Activated CD8-positive, alpha-beta T cell treated with anti-CD3 and anti-CD28 coated beads for 36 hours (primary cell): ENCODE measurements around the gene CCDC71. TPM values are rescaled to one million over a fixed set of nuclear protein-coding genes. Genes with fewer than 3 reads are reported as not detected.

Experiments
- ATAC-seq: fragments of 200-7000 bp; cut with Tn5 transposase; one replicate; pipeline ENCODE4 v1.10.0; 2021; ENCODE audit warnings: mild to moderate bottlenecking, moderate library complexity
- CTCF ChIA-PET: fragments of 350-600 bp; sonication (Branson Sonifier 250); formaldehyde crosslinking; loops from one replicate; lab custom pipeline; 2021; ENCODE audit warnings: antibody characterized with exemption; lab: Charles Lee
- POLR2A ChIA-PET: fragments of 350-600 bp; sonication (Branson Sonifier 250); formaldehyde crosslinking; loops from one replicate; lab custom pipeline; 2021; ENCODE audit warnings: antibody characterized with exemption; lab: Charles Lee
- DNase-seq: peaks from one replicate; pipeline ENCODE4 v3.0.0-alpha.2; 2020
- H3K27ac Mint-ChIP-seq: one replicate; pipeline ENCODE4 v1.8.0; 2021; ENCODE audit warnings: mild to moderate bottlenecking, mixed read lengths
- H3K27me3 Mint-ChIP-seq: one replicate; pipeline ENCODE4 v1.8.0; 2021; ENCODE audit warnings: mixed read lengths
- H3K36me3 Mint-ChIP-seq: one replicate; pipeline ENCODE4 v1.8.0; 2021; ENCODE audit warnings: low read depth, mixed read lengths
- H3K4me1 Mint-ChIP-seq: one replicate; pipeline ENCODE4 v1.8.0; 2021; ENCODE audit warnings: low read depth, mixed read lengths
- H3K4me3 Mint-ChIP-seq: one replicate; pipeline ENCODE4 v1.8.0; 2021; ENCODE audit warnings: mild to moderate bottlenecking, moderate library complexity, mixed read lengths
- H3K9me3 Mint-ChIP-seq: one replicate; pipeline ENCODE4 v1.8.0; 2021; ENCODE audit warnings: mixed read lengths
- intact Hi-C: fragments of 100-400 bp; cut with micrococcal nuclease; formaldehyde crosslinking; loops from one replicate; pipeline ENCODE4 v1.10.0; 2022
- total RNA-seq, 2 experiments: library from RNA; stranded (reverse); gene quantifications; one replicate each; pipeline ENCODE4 v1.2.3, GENCODE V29; 2021
- TF ChIP-seq, protein P1 (sequence below): fragments of 200-600 bp; IDR thresholded peaks from one replicate; pipeline ENCODE4 v1.8.0; 2022; ENCODE audit warnings: antibody characterized with exemption, mild to moderate bottlenecking

Gene CCDC71
- total RNA-seq, 2 experiments from 2014 or later: 18.1 to 18.7 TPM

DNA sequence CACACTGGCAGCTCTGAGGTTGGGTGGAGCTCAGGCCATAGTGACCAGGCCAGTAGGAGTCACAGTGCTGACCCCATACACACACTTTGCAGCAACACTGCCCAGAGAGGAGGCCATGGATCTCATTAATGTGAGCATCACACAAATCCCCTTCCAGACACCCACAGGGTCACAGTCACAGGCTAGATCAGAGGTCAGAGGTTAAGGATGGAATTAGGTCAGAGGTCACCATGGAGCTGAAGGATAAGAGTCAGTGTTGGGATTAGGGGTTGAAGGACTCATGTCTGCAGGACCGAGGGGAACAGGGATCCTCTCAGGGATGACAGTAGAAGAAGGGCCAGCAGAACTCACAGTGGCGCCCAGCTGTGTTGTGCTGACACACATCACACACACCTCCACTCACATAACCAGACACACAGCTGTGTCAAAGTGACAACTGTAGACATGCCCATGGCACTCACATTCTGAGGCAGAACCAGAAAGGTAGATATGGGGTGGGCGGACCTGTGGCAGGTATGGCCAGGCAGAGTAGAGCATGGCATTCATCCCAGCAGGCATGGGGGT is 12.7 kb downstream of the CCDC71 start:
- no peak for DNase-seq
- TF ChIP-seq, protein P1, sequence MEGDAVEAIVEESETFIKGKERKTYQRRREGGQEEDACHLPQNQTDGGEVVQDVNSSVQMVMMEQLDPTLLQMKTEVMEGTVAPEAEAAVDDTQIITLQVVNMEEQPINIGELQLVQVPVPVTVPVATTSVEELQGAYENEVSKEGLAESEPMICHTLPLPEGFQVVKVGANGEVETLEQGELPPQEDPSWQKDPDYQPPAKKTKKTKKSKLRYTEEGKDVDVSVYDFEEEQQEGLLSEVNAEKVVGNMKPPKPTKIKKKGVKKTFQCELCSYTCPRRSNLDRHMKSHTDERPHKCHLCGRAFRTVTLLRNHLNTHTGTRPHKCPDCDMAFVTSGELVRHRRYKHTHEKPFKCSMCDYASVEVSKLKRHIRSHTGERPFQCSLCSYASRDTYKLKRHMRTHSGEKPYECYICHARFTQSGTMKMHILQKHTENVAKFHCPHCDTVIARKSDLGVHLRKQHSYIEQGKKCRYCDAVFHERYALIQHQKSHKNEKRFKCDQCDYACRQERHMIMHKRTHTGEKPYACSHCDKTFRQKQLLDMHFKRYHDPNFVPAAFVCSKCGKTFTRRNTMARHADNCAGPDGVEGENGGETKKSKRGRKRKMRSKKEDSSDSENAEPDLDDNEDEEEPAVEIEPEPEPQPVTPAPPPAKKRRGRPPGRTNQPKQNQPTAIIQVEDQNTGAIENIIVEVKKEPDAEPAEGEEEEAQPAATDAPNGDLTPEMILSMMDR: no peak
- H3K27me3 Mint-ChIP-seq: no peaks in the 10 kb centered on the region
- ChIA-PET CTCF (interaction anchor here (1.4 kb wide), 1 partner anchor 165 kb away, joined by 5 read pairs; no protein-coding TSS in a partner anchor), POLR2A (interaction anchor here (1.0 kb wide), 1 partner anchor 125 kb away, joined by 3 read pairs; no protein-coding TSS in a partner anchor)
- ATAC-seq: no peak
- no peak overlapping the region for H3K27ac Mint-ChIP-seq
- H3K36me3 Mint-ChIP-seq: no peaks in the 10 kb centered on the region
- H3K9me3 Mint-ChIP-seq: no peaks in the 10 kb centered on the region
- intact Hi-C loops: no loop called here
- H3K4me3 Mint-ChIP-seq: no peak overlapping the region
- no peaks in the 10 kb centered on the region for H3K4me1 Mint-ChIP-seq

DNA sequence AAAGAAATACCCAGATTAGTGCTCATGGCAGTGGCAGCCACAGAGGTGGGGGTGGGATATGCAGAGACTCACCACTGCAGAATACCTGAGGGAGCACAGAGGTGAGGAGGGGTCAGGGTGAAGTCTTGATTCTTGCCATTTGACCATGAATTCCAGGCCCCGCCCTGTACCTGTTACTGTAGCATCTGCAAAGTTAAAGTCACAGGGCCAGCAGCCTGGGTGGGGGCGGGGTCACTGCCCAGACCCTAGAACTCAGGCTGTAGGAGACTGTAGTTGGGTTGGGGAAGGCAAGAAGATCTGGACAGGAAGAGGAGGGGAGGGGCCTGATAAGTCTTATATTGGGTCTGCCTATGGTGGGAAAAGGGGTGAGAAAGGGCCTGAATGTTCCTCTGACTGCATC is 14.5 kb downstream of the CCDC71 start:
- no peak overlapping the region for H3K4me3 Mint-ChIP-seq
- ChIA-PET POLR2A (no interaction called here), CTCF (no interaction called here)
- intact Hi-C loops: no loop called here
- H3K27ac Mint-ChIP-seq: no peak overlapping the region
- DNase-seq (no peak), ATAC-seq (no peak)
- H3K36me3 Mint-ChIP-seq: no peaks in the 10 kb centered on the region
- no peaks in the 10 kb centered on the region for H3K27me3 Mint-ChIP-seq
- H3K9me3 Mint-ChIP-seq: no peaks in the 10 kb centered on the region
- H3K4me1 Mint-ChIP-seq: no peaks in the 10 kb centered on the region
- TF ChIP-seq, protein P1: no peak

DNA sequence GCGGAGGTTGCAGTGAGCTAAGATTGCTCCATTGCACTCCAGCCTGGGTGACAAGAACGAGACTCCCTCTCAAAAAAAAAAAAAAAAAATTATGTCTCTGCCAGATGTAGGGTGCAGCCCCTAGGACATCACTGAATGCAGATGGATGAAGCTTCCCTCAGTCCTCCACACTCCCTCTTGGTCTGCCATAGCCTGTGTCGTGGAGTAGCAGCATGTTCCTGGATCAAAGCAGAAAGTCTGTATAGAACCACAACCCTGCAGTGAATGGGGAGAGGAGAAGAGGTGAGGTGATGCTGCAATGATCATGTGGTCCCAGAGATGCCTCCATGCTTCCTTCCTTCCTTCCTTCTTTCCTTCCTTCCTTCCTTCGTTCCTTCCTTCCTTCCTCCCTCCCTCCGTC is 18.0 kb downstream of the CCDC71 start:
- TF ChIP-seq, protein P1: no peak
- POLR2A ChIA-PET: interaction anchor here (0.7 kb wide), 1 partner anchor 118 kb away, joined by 3 read pairs; no protein-coding TSS in a partner anchor
- H3K4me3 Mint-ChIP-seq: no peak overlapping the region
- ATAC-seq: no peak
- DNase-seq: no peak
- no peaks in the 10 kb centered on the region for H3K36me3 Mint-ChIP-seq
- CTCF ChIA-PET: no interaction called here
- H3K27me3 Mint-ChIP-seq: no peaks in the 10 kb centered on the region
- no peaks in the 10 kb centered on the region for H3K9me3 Mint-ChIP-seq
- H3K27ac Mint-ChIP-seq: no peak overlapping the region
- intact Hi-C loops: no loop called here
- H3K4me1 Mint-ChIP-seq: no peaks in the 10 kb centered on the region

- DNase-seq: no peak
- no peak overlapping the region for H3K4me3 Mint-ChIP-seq
- POLR2A ChIA-PET: no interaction called here
- H3K36me3 Mint-ChIP-seq: no peaks in the 10 kb centered on the region
- H3K27me3 Mint-ChIP-seq: peaks cover 3% of the 10 kb centered on the region
- CTCF ChIA-PET: no interaction called here
- ATAC-seq: no peak
- intact Hi-C loops: no loop called here
- H3K27ac Mint-ChIP-seq: no peak overlapping the region
- H3K9me3 Mint-ChIP-seq: peaks cover 2% of the 10 kb centered on the region
- TF ChIP-seq, protein P1: no peak
- no peaks in the 10 kb centered on the region for H3K4me1 Mint-ChIP-seq
Observed at GRCh38 chr3:49140080-49140479, 26.1 kb downstream of the CCDC71 start.

DNA sequence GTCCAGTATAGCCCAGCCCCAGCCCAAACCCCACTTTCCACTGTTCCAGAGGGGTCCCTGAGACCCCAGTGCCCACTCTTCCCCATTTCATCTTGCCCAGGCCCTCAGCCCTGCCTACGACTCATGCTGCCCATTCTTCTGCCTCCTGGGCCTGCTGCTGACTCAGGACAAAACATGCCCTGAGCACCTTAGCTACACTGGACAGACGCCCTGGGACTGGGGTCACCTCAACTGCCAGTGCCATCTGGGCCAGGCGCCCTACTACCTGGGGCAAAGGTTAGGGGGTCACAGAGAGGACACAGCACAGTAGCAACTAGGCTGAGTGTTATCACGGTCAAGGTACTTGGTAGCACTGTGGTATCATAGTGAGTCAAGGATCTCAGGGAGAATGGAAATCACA is 30.6 kb downstream of the CCDC71 start:
- H3K27me3 Mint-ChIP-seq: peaks cover 3% of the 10 kb centered on the region
- POLR2A ChIA-PET: no interaction called here
- H3K9me3 Mint-ChIP-seq: no peaks in the 10 kb centered on the region
- TF ChIP-seq, protein P1: no peak
- CTCF ChIA-PET: no interaction called here
- no peak overlapping the region for H3K4me3 Mint-ChIP-seq
- intact Hi-C loops: no loop called here
- H3K36me3 Mint-ChIP-seq: no peaks in the 10 kb centered on the region
- H3K4me1 Mint-ChIP-seq: no peaks in the 10 kb centered on the region
- no peak for ATAC-seq
- DNase-seq: no peak
- no peak overlapping the region for H3K27ac Mint-ChIP-seq
